IMR-90 (cell line): ENCODE measurements around the gene CACNA2D4. TPM values are rescaled to one million over a fixed set of nuclear protein-coding genes. Genes with fewer than 3 reads are reported as not detected.

Experiments used
- ATAC-seq: fragments of 200-7000 bp; cut with Tn5 transposase; 2 replicates; pipeline ENCODE4 v1.9.1; 2020; ENCODE audit warnings: low read depth, mild to moderate bottlenecking, moderate library complexity
- BruUV-seq: library from RNA; stranded (reverse); fragments of 400-500 nt; replicated peaks from 2 replicates; lab custom pipeline; 2021; lab: Mats Ljungman, UMichigan
- CTCF ChIA-PET: fragments of 300-600 bp; formaldehyde crosslinking; extraction: SDS; loops from one replicate; lab custom pipeline; 2021; ENCODE audit warnings: antibody characterized with exemption; lab: Yijun Ruan, JAX
- POLR2A ChIA-PET: fragments of 300-600 bp; sonication (Branson Sonifier 250); formaldehyde crosslinking; loops from one replicate; lab custom pipeline; 2022; ENCODE audit warnings: antibody characterized with exemption; ENCODE audit not compliant: unreplicated experiment; lab: Charles Lee
- DNase-seq: peaks from one replicate; pipeline ENCODE4 v3.0.0; 2013
- H2AFZ ChIP-seq: replicated peaks from 2 replicates; pipeline ENCODE3; 2013; ENCODE audit warnings: low read length, mild to moderate bottlenecking; ENCODE audit not compliant: poor library complexity
- H2AK5ac ChIP-seq: 2 replicates; pipeline ENCODE4 v1.6.1; 2013; ENCODE audit warnings: low read depth, low read length, inconsistent platforms
- H2AK9ac ChIP-seq: replicated peaks from 2 replicates; pipeline ENCODE3; 2013; ENCODE audit warnings: mild to moderate bottlenecking, low read depth, low read length, moderate library complexity; ENCODE audit not compliant: poor library complexity
- H2BK120ac ChIP-seq: 2 replicates; pipeline ENCODE4 v1.6.1; 2013; ENCODE audit warnings: low read depth, low read length, inconsistent platforms
- H2BK15ac ChIP-seq: 3 replicates; pipeline ENCODE4 v1.6.1; 2013; ENCODE audit warnings: low read depth, low read length, inconsistent platforms
- H2BK20ac ChIP-seq: 2 replicates; pipeline ENCODE4 v1.6.1; 2013; ENCODE audit warnings: low read depth, mild to moderate bottlenecking, inconsistent platforms, low read length, moderate library complexity
- H2BK5ac ChIP-seq: 2 replicates; pipeline ENCODE4 v1.6.1; 2013; ENCODE audit warnings: mild to moderate bottlenecking, low read depth, low read length, inconsistent platforms; ENCODE audit not compliant: poor library complexity, severe bottlenecking
- H3K14ac ChIP-seq: replicated peaks from 2 replicates; pipeline ENCODE4 v1.6.1; 2013; ENCODE audit warnings: low read depth, low read length, inconsistent platforms
- H3K18ac ChIP-seq: 2 replicates; pipeline ENCODE4 v1.6.1; 2013; ENCODE audit warnings: low read depth, low read length, control low read depth
- H3K23ac ChIP-seq: 2 replicates; pipeline ENCODE4 v1.6.1; 2013; ENCODE audit warnings: low read depth, low read length, inconsistent platforms
- H3K27ac ChIP-seq: 2 replicates; pipeline ENCODE4 v1.5.1; 2013; ENCODE audit warnings: mild to moderate bottlenecking, control low read depth, low read length; ENCODE audit not compliant: insufficient read depth
- H3K27me3 ChIP-seq: 2 replicates; pipeline ENCODE4 v1.6.1; 2013; ENCODE audit warnings: low read length; ENCODE audit not compliant: control insufficient read depth, insufficient read depth
- H3K36me3 ChIP-seq: 2 replicates; pipeline ENCODE4 v1.6.1; 2013; ENCODE audit warnings: low read length, mixed read lengths; ENCODE audit not compliant: control insufficient read depth, insufficient read depth
- H3K4ac ChIP-seq: 2 replicates; pipeline ENCODE4 v1.6.1; 2013; ENCODE audit warnings: low read depth, low read length, inconsistent platforms
- H3K4me1 ChIP-seq: 2 replicates; pipeline ENCODE4 v1.6.1; 2013; ENCODE audit warnings: low read length, mixed read lengths; ENCODE audit not compliant: control insufficient read depth, insufficient read depth
- H3K4me2 ChIP-seq: 2 replicates; pipeline ENCODE4 v1.6.1; 2013; ENCODE audit warnings: low read depth, mild to moderate bottlenecking, control low read depth, low read length, moderate library complexity
- H3K4me3 ChIP-seq: 2 replicates; pipeline ENCODE4 v1.5.1; 2013; ENCODE audit warnings: low read depth, mild to moderate bottlenecking, control low read depth, low read length, moderate library complexity; ENCODE audit not compliant: insufficient read depth
- H3K56ac ChIP-seq: 2 replicates; pipeline ENCODE4 v1.6.1; 2013; ENCODE audit warnings: low read length, inconsistent platforms; ENCODE audit not compliant: insufficient read depth; ENCODE audit errors: extremely low read depth
- H3K79me1 ChIP-seq, 2 experiments: 2 replicates each; pipeline ENCODE4 v1.6.1; 2013; ENCODE audit warnings: low read length in 2 of 2, inconsistent platforms in 1 of 2, low read depth in 1 of 2
- H3K9ac ChIP-seq: 2 replicates; pipeline ENCODE4 v1.6.1; 2013; ENCODE audit warnings: low read depth, low read length, control low read depth
- H3K9me1 ChIP-seq: 2 replicates; pipeline ENCODE4 v1.6.1; 2013; ENCODE audit warnings: low read length, inconsistent platforms; ENCODE audit not compliant: insufficient read depth
- H3K9me3 ChIP-seq: 2 replicates; pipeline ENCODE4 v1.6.1; 2013; ENCODE audit warnings: low read length; ENCODE audit not compliant: control insufficient read depth, insufficient read depth
- H4K20me1 ChIP-seq: 2 replicates; pipeline ENCODE4 v1.6.1; 2013; ENCODE audit warnings: low read length, inconsistent platforms; ENCODE audit not compliant: insufficient read depth
- H4K5ac ChIP-seq: 2 replicates; pipeline ENCODE4 v1.6.1; 2013; ENCODE audit warnings: mild to moderate bottlenecking, low read depth, low read length, control low read depth
- H4K8ac ChIP-seq, 2 experiments: 2 replicates each; pipeline ENCODE4 v1.6.1; 2013; ENCODE audit warnings: low read depth in 2 of 2, low read length in 2 of 2, control low read depth in 1 of 2, inconsistent platforms in 1 of 2
- H4K91ac ChIP-seq: 2 replicates; pipeline ENCODE4 v1.6.1; 2013; ENCODE audit warnings: low read depth, low read length, inconsistent platforms; ENCODE audit not compliant: insufficient read depth
- MXI1 ChIP-seq: IDR thresholded peaks from 2 replicates; pipeline ENCODE4 v1.6.1; 2012; ENCODE audit warnings: low read depth, mild to moderate bottlenecking, low read length, moderate library complexity, borderline replicate concordance
- RAD21 ChIP-seq: IDR thresholded peaks from 2 replicates; pipeline ENCODE4 v1.6.1; 2012; ENCODE audit warnings: low read length, improper control_type of control experiment
- SMC3 ChIP-seq: fragments of 150-350 bp; IDR thresholded peaks from 2 replicates; pipeline ENCODE4 v1.6.1; 2016; ENCODE audit warnings: low read depth, mild to moderate bottlenecking, antibody characterized with exemption, low read length, moderate library complexity
- WGBS, 2 experiments: methylation state at CpG; one replicate each; pipeline versions ENCODE4 v1.1.5 to v1.1.7; 2013; ENCODE audit warnings: missing lambda C conversion rate in 2 of 2; ENCODE audit not compliant: insufficient read length in 1 of 2; ENCODE audit errors: extremely low coverage in 2 of 2; 5-methylcytosine and 5-hydroxymethylcytosine counted together
- dilution Hi-C: fragments of 300-500 bp; cut with HindIII; formaldehyde crosslinking; loops from one replicate; pipeline ENCODE4 v1.14.3; 2018; ENCODE audit warnings: low sequenced_read_pairs; ENCODE audit not compliant: unreplicated experiment
- in situ Hi-C: fragments of 300-500 bp; cut with MboI; formaldehyde crosslinking; loops from 3 replicates; pipeline ENCODE4 v1.14.3; 2019; ENCODE audit warnings: low sequenced_read_pairs, inconsistent platforms, mixed read lengths
- intact Hi-C: fragments of 100-400 bp; cut with micrococcal nuclease; formaldehyde crosslinking; loops from 2 replicates; pipeline ENCODE4 v1.10.0; 2022
- polyA plus RNA-seq, 3 experiments: library from polyadenylated mRNA; depleted of rRNA; stranded (reverse); fragments of >200 nt; gene quantifications; 2 replicates each; pipeline ENCODE4 v1.2.3, GENCODE V29; 2012; ENCODE audit warnings: low replicate concordance in 1 of 3
- total RNA-seq: library from RNA; depleted of rRNA; stranded (reverse); fragments of >200 nt; gene quantifications from 2 replicates; pipeline ENCODE4 v1.2.3, GENCODE V29; 2012
- TF ChIP-seq, protein P1 (sequence below): conservative IDR thresholded peaks from 2 replicates; pipeline ENCODE4 v1.5.1; 2012; ENCODE audit warnings: mild to moderate bottlenecking, low read depth, low read length, improper control_type of control experiment
- TF ChIP-seq, protein P2 (sequence below): fragments of 150-350 bp; IDR thresholded peaks from 2 replicates; pipeline ENCODE4 v1.6.1; 2016; ENCODE audit warnings: low read depth, mild to moderate bottlenecking, low read length, moderate library complexity, borderline replicate concordance

CACNA2D4 gene
- total and polyA plus RNA-seq, 2 of the 4 experiments (the other 2 are of a cell fraction) = 0.18 to 0.22 TPM

DNA sequence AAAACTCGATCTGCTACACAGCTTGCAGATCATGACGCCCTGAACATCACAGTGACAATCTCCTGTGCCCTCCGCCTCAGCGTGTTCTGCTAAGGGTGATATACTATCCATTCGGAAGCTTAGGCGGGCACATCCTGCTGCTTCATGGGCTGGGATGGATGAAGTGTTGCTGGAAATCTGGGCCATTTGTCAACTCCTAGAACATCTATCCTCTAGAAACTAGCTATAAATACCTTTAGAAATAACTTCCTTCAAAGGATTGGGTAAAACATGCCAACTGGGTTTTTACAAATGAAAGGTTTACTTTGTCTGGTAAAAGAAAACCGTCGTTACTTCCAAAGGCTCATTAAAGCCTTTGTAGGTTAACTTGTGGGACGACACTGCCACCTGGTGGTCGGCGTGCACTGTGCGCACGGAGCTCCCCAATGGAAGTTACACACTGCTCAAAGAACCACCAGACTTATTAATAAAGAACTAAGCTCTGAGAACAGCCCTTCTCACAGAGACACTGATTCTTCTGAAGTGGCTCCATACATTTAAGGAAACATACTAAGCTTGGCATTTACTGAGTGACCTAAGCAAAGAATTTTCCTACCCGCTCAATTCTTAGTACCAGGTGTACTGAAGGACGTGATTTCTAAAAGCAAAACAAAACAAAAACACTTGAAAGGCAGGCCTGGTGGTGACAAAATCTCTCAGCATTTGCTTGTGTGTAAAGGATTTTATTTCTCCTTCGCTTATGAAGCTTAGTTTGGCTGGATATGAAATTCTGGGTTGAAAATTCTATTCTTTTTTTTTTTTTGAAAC lies 21.6 kb upstream of the CACNA2D4 start:
- Histone ChIP-seq H2AK9ac (peak overlapping the region; percentile 39), H4K8ac (peak overlapping the region in 1 of 2 experiments; percentile 28; a peak in 1 of 4 replicates), H3K79me1 (peaks cover 0 to 3% of the 10 kb centered on the region in 2 experiments; a peak in 1 of 4 replicates), H3K18ac (no peak overlapping the region), H2AFZ (peak overlapping the region; percentile 69), H4K20me1 (peaks cover 2% of the 10 kb centered on the region; the same call in 1 of the 2 replicates), H3K36me3 (peaks cover 12% of the 10 kb centered on the region), H2BK120ac (0 out of 2 replicates have a peak overlapping the region, but pooled peaks have one; percentile 22), H4K91ac (peak overlapping the region; percentile 39; the same call in 1 of the 2 replicates), H3K14ac (0 out of 2 replicates have a peak overlapping the region, but pooled peaks have one; percentile 16), H4K5ac (peak overlapping the region; percentile 62), H2BK15ac (no peak overlapping the region), H3K4me1 (peaks cover 12% of the 10 kb centered on the region), H2BK20ac (no peak overlapping the region), H3K56ac (peak overlapping the region; percentile 7; the same call in 1 of the 2 replicates), H3K4ac (peak overlapping the region; percentile 10; the same call in 1 of the 2 replicates), H3K9me1 (peaks cover 2% of the 10 kb centered on the region; the same call in 1 of the 2 replicates), H3K9ac (peak overlapping the region; percentile 52), H2AK5ac (peak overlapping the region; percentile 87; the same call in 1 of the 2 replicates), H3K23ac (no peak overlapping the region), H2BK5ac (no peak overlapping the region), H3K4me2 (no peak overlapping the region), H3K27me3 (no peaks in the 10 kb centered on the region), H3K9me3 (no peaks in the 10 kb centered on the region), H3K27ac (no peak overlapping the region), H3K4me3 (no peak overlapping the region)
- in situ Hi-C loops = loop anchor here (5.0 kb wide), 2 partner anchors 148 to 293 kb away; no protein-coding TSS in a partner anchor
- DNase-seq = peak; percentile 78
- POLR2A ChIA-PET = no interaction called here
- TF ChIP-seq, protein P1, sequence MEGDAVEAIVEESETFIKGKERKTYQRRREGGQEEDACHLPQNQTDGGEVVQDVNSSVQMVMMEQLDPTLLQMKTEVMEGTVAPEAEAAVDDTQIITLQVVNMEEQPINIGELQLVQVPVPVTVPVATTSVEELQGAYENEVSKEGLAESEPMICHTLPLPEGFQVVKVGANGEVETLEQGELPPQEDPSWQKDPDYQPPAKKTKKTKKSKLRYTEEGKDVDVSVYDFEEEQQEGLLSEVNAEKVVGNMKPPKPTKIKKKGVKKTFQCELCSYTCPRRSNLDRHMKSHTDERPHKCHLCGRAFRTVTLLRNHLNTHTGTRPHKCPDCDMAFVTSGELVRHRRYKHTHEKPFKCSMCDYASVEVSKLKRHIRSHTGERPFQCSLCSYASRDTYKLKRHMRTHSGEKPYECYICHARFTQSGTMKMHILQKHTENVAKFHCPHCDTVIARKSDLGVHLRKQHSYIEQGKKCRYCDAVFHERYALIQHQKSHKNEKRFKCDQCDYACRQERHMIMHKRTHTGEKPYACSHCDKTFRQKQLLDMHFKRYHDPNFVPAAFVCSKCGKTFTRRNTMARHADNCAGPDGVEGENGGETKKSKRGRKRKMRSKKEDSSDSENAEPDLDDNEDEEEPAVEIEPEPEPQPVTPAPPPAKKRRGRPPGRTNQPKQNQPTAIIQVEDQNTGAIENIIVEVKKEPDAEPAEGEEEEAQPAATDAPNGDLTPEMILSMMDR = peak; percentile 97
- TF ChIP-seq SMC3 (peak; percentile 96), MXI1 (no peak), RAD21 (peak; percentile 93)
- TF ChIP-seq, protein P2, sequence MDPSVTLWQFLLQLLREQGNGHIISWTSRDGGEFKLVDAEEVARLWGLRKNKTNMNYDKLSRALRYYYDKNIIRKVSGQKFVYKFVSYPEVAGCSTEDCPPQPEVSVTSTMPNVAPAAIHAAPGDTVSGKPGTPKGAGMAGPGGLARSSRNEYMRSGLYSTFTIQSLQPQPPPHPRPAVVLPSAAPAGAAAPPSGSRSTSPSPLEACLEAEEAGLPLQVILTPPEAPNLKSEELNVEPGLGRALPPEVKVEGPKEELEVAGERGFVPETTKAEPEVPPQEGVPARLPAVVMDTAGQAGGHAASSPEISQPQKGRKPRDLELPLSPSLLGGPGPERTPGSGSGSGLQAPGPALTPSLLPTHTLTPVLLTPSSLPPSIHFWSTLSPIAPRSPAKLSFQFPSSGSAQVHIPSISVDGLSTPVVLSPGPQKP = no peak
- WGBS, 2 experiments = 0% methylated on average over 1 of the region's 16 CpGs; no CpG with 5 or more reads in 1 of the 2 experiments
- dilution Hi-C loops = no loop called here
- ATAC-seq = peak; percentile 83
- intact Hi-C loops = loop anchor here (1.0 to 10.0 kb wide), 4 partner anchors 140 to 345 kb away; no protein-coding TSS in a partner anchor
- CTCF ChIA-PET = interaction anchor here (0.6 to 1.7 kb wide), 20 partner anchors 9 to 643 kb away, joined by 3 to 16 read pairs (median 4); no protein-coding TSS in a partner anchor
- no TSS peak for BruUV-seq
